IgD-negative memory B cell (primary cell): ENCODE data around the gene RACK1. TPM values are rescaled to one million over a fixed set of nuclear protein-coding genes. Genes with fewer than 3 reads are reported as not detected.

Experiments used
- H3K27ac Mint-ChIP-seq, 3 donors: one replicate each; pipeline ENCODE4 v1.8.0; 2020 to 2022; ENCODE audit warnings: mild to moderate bottlenecking in 3 of 3, mixed read lengths in 3 of 3, moderate library complexity in 1 of 3
- H3K27me3 Mint-ChIP-seq: one replicate; pipeline ENCODE4 v1.8.0; 2021; ENCODE audit warnings: mixed read lengths
- H3K36me3 Mint-ChIP-seq: one replicate; pipeline ENCODE4 v1.8.0; 2020; ENCODE audit warnings: mild to moderate bottlenecking, mixed read lengths
- H3K4me1 Mint-ChIP-seq, 3 donors: one replicate each; pipeline ENCODE4 v1.8.0; 2020 to 2022; ENCODE audit warnings: mixed read lengths in 3 of 3, mild to moderate bottlenecking in 1 of 3
- H3K4me3 Mint-ChIP-seq, 4 donors: one replicate each; pipeline ENCODE4 v1.8.0; 2020 to 2022; ENCODE audit warnings: mild to moderate bottlenecking in 4 of 4, mixed read lengths in 4 of 4, moderate library complexity in 3 of 4
- H3K9me3 Mint-ChIP-seq, 3 donors: one replicate each; pipeline ENCODE4 v1.8.0; 2020 to 2021; ENCODE audit warnings: mixed read lengths in 3 of 3, mild to moderate bottlenecking in 1 of 3
- polyA plus RNA-seq: library from polyadenylated mRNA; unstranded; fragments of 300-500 nt; fragmentation: Illumina TruSeq; gene quantifications from one replicate; pipeline ENCODE4 v1.2.3, GENCODE V29; 2021

RACK1 gene
- polyA plus RNA-seq, 1 donor from 2014 or later: 2,243 TPM

DNA sequence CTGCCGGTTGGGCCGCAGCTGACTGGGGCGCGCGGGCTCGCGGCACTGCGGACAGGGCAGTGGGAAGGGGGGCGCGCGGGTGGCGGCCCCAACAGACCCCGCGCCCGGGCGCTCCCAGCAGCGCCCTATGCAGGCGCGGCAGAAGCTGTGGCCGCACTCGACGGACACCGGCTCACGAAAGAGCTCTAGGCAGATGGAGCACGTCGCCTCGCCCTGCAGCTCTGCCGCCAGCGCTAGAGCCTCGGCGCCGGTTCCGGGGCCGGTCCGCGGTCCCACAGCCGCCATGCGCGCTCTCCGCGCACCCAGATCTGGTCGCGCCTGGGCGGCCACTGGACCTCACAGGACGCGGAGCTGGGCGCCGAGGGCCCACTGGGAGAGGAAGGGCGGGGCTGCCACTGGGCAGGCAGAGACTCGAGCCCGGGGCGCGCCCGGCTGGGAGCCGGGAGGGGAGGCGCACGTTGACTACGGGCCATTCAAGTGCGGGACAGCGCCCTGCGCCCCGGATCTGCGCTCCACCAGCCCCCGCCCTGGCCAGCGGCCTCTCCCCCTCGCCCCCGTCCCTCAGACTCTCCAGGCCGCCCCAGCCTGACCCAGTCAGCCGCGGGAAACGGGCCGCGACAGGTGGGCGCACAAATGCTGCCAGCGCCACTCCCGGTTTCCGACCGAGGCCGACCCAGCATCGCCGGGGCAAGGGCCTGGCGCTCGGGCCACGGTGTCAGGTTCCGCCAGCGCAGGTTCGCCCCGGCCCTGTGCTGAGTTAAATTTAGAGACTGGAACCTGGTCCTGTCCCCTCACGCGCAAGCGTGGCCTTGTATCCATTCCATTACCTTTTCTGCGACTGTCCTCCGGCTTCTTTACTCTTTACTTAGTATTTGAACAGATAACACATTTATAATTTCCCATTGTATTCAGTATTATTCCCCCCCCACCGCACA lies 38.6 kb downstream of the RACK1 start, which contains the start of gene TRIM7:
Gene TRIM7, minus strand, starts transcription at position 371 of the 935 bp plus-strand sequence. Its CDS starts 86 bp downstream, at position 285.
- Mint-ChIP-seq H3K36me3 (no peaks in the 10 kb centered on the region), H3K9me3 (peaks cover 0 to 6% (median 5%) of the 10 kb centered on the region in 3 donors), H3K4me3 (peak within 1 kb of the TSS; percentile 84 to 99 (median 96)), H3K27me3 (peaks cover 11% of the 10 kb centered on the region), H3K27ac (peak within 1 kb of the TSS; percentile 99 to 100 (median 99)), H3K4me1 (peaks cover 22 to 35% (median 25%) of the 10 kb centered on the region in 3 donors)

DNA sequence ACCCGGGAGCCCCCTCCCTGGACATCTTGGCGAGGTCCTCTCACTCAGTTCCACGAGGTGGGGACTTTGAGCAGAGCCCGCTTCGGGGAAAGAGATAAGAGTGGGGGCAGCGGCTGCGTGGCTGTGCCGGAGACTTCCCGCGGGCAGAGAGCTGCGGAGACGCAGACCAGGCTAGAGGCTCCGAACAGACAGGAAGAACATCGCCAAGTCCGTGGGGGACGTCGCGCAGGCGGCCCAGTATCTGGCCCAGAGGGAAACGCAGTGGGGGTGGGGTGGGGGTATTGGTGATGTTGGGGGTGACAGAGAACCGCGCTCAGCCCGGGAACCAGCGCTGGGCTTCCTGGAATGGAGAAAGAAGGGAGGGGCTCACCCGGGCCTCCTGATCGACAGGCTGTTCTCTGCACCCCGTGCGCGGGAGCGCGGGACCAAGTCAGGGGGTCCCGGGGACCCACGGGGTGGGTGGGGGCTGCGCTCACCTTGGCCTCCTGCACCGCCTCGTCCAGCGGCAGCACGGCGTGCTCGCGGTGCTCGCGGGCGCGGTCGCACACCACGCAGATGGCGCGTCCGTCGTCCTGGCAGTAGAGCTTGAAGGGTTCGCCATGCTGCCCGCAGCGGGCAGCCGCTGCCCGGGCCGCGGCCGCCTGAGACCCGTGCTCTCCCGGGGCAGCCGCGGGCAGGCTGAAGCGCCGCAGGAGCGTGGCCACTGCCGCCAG lies 39.4 kb downstream of the RACK1 start:
- peaks cover 26 to 41% (median 28%) of the 10 kb centered on the region in 3 donors for H3K4me1 Mint-ChIP-seq
- H3K4me3 Mint-ChIP-seq: peak overlapping the region; percentile 77 to 95 (median 88)
- H3K27ac Mint-ChIP-seq: peak overlapping the region; percentile 80 to 86 (median 81)
- H3K27me3 Mint-ChIP-seq: peaks cover 11% of the 10 kb centered on the region
- no peaks in the 10 kb centered on the region for H3K36me3 Mint-ChIP-seq
- peaks cover 0 to 6% (median 5%) of the 10 kb centered on the region in 3 donors for H3K9me3 Mint-ChIP-seq

- H3K9me3 Mint-ChIP-seq: peaks cover 0 to 6% (median 5%) of the 10 kb centered on the region in 3 donors
- H3K4me1 Mint-ChIP-seq: peaks cover 29 to 44% (median 33%) of the 10 kb centered on the region in 3 donors
Observed at GRCh38 chr5:181203777-181204112, 40.0 kb downstream of the RACK1 start.

GRCh38 chr5:181203093-181203711 lies 40.5 kb downstream of the RACK1 start:
- Mint-ChIP-seq H3K4me1 (peaks cover 30 to 45% (median 39%) of the 10 kb centered on the region in 3 donors), H3K9me3 (peaks cover 0 to 5% (median 4%) of the 10 kb centered on the region in 3 donors), H3K36me3 (no peaks in the 10 kb centered on the region), H3K27ac (peak overlapping the region in 2 of 3 donors; percentile 81 to 86), H3K27me3 (peaks cover 11% of the 10 kb centered on the region), H3K4me3 (peak overlapping the region; percentile 77 to 95 (median 88))

More at GRCh38 chr5:181203777-181204112, 40.0 kb downstream of the RACK1 start:
- H3K4me3 Mint-ChIP-seq: peak overlapping the region; percentile 77 to 95 (median 88)
- H3K36me3 Mint-ChIP-seq: no peaks in the 10 kb centered on the region
- peaks cover 11% of the 10 kb centered on the region for H3K27me3 Mint-ChIP-seq
- peak overlapping the region in 2 of 3 donors; percentile 81 to 86 for H3K27ac Mint-ChIP-seq

DNA sequence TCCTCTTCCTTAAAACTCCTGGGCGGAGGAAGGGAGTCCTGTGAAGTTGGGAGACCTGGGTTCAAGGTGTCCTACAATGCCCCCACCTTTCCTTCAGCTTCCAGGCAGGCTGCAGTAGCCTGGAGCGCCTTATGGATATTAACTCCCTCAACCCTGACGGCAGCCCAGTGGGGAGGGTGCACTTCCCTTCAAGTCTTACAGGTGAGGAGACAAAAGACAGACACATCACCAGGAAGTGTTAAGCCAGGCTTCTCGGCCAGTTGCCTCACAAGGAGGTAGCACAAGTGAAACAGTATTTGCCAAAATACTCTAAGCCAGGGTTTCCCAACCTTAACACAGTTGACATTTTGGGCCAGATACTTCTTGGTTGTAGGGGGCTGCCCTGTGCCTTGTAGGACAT lies 42.9 kb downstream of the RACK1 start:
- peak overlapping the region; percentile 40 to 95 (median 77) for H3K27ac Mint-ChIP-seq
- no peaks in the 10 kb centered on the region for H3K9me3 Mint-ChIP-seq
- peak overlapping the region in 2 of 4 donors; percentile 28 for H3K4me3 Mint-ChIP-seq
- peaks cover 2% of the 10 kb centered on the region for H3K27me3 Mint-ChIP-seq
- H3K36me3 Mint-ChIP-seq: no peaks in the 10 kb centered on the region
- H3K4me1 Mint-ChIP-seq: peaks cover 15 to 27% (median 22%) of the 10 kb centered on the region in 3 donors

DNA sequence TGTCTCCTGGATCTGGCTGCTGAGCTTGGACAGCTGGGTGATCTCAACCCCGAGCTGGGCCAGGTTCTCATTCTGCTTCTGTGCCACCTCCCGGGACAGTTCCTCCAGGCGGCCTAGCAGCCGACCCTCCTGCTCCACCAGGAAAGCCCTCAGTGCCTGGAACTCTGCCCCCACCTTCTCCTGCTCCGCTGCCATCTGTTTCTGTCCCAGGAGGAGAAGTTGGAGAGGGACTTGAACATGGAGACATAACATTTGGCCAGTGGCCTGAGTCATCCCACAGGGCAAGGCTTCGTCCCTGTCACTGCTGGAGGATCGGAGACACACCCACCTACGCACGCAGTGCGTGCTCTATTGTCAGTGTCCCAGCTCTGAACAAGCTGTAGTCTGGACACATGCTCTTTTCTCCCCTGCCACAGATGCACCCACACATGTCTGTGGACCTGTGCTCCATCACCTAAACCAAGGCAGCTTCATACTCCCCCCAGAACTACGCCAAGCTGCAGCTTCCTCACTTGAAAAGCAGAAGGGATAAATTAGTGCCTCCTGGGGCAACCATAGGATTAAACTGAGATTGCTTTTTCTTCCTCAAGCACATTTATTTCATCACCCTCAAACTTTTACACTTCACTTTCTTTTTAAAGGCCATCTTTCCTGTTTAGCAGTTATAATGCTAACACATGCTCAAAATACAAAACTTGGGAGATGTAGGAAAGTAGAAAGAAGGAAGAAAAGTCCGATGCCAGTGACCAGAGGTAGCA lies 43.6 kb downstream of the RACK1 start:
- H3K27ac Mint-ChIP-seq: peak overlapping the region; percentile 40 to 95 (median 77)
- no peaks in the 10 kb centered on the region for H3K27me3 Mint-ChIP-seq
- H3K36me3 Mint-ChIP-seq: no peaks in the 10 kb centered on the region
- no peaks in the 10 kb centered on the region for H3K9me3 Mint-ChIP-seq
- peak overlapping the region in 1 of 4 donors; percentile 28 for H3K4me3 Mint-ChIP-seq
- peaks cover 15 to 22% (median 20%) of the 10 kb centered on the region in 3 donors for H3K4me1 Mint-ChIP-seq

DNA sequence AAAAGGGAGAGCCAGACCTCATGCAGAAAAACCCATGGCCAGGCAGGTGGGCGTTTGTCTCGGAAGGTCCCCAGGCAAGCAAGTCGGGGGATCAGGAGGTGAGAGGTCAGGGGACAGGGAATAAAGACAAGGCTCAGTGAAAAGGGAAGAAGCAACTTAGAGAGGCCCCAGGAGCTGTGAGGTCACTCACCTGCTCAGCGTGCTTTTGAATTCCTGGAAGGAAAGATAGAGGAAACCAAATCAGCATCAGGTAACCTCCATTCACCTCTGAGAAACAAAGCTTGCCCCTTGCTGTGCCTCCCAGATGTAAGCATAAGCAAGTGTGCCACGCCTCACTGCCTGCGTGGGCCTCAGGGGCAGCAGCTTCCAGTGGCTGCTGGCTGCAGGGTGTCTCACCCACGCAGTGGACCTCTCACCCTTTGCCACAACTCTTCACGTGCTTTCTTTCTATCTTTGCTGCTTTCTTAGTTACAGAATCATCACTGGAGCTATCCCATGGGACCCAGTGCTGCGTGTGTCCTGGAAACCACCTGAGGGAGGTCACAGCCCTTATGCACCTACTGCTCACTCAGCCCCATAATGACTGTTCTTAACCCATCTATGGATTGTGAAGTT lies 44.7 kb downstream of the RACK1 start:
- H3K27ac Mint-ChIP-seq: peak overlapping the region; percentile 40 to 95 (median 77)

DNA sequence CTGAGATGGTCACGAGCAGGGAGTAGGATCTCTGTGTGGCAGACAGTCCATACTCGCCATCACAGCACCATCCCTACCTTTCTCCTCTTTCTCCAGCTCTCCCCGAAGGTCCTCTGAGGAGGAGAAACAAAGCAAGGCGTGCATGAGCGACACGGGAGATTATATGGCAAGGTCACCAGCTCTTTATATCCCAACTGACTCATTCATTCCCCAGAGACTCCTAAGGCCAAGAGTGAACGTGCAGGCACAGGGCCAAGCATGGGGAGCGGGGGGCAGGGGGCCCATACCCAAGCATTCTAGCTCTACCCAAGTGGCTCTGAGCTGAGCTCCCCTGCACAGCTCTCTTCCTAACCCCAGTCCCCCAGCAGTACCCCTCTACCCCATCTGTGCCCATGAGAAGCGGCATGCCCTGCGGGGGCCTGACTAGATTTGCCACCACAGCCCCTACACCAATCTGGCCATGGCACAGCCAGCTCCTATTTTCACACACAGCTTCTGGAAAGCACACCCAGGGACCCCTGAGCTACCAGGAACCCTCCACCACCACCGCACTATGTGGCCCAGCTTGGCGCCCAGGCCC lies 45.5 kb downstream of the RACK1 start:
- Mint-ChIP-seq H3K27me3 (no peaks in the 10 kb centered on the region), H3K27ac (peak overlapping the region; percentile 40 to 95 (median 77)), H3K4me1 (peaks cover 15 to 21% (median 17%) of the 10 kb centered on the region in 3 donors), H3K36me3 (no peaks in the 10 kb centered on the region), H3K4me3 (peak overlapping the region in 2 of 4 donors; percentile 51 to 67), H3K9me3 (no peaks in the 10 kb centered on the region)

More for the DNA sequence above, 44.7 kb downstream of the RACK1 start:
- Mint-ChIP-seq H3K9me3 (no peaks in the 10 kb centered on the region), H3K4me3 (peak overlapping the region in 3 of 4 donors; percentile 51 to 61 (median 54)), H3K4me1 (peaks cover 15 to 20% (median 20%) of the 10 kb centered on the region in 3 donors), H3K27me3 (no peaks in the 10 kb centered on the region), H3K36me3 (no peaks in the 10 kb centered on the region)

- H3K9me3 Mint-ChIP-seq: no peaks in the 10 kb centered on the region
- H3K4me3 Mint-ChIP-seq: peak overlapping the region in 1 of 4 donors; percentile 58
- H3K27ac Mint-ChIP-seq: peak overlapping the region in 1 of 3 donors; percentile 57
- no peaks in the 10 kb centered on the region for H3K36me3 Mint-ChIP-seq
- H3K27me3 Mint-ChIP-seq: no peaks in the 10 kb centered on the region
- H3K4me1 Mint-ChIP-seq: peaks cover 15 to 26% (median 20%) of the 10 kb centered on the region in 3 donors
Observed at GRCh38 chr5:181197326-181197951, 46.3 kb downstream of the RACK1 start.

- peaks cover 19 to 25% (median 24%) of the 10 kb centered on the region in 3 donors for H3K4me1 Mint-ChIP-seq
Observed at GRCh38 chr5:181195249-181195761, 48.4 kb downstream of the RACK1 start.

DNA sequence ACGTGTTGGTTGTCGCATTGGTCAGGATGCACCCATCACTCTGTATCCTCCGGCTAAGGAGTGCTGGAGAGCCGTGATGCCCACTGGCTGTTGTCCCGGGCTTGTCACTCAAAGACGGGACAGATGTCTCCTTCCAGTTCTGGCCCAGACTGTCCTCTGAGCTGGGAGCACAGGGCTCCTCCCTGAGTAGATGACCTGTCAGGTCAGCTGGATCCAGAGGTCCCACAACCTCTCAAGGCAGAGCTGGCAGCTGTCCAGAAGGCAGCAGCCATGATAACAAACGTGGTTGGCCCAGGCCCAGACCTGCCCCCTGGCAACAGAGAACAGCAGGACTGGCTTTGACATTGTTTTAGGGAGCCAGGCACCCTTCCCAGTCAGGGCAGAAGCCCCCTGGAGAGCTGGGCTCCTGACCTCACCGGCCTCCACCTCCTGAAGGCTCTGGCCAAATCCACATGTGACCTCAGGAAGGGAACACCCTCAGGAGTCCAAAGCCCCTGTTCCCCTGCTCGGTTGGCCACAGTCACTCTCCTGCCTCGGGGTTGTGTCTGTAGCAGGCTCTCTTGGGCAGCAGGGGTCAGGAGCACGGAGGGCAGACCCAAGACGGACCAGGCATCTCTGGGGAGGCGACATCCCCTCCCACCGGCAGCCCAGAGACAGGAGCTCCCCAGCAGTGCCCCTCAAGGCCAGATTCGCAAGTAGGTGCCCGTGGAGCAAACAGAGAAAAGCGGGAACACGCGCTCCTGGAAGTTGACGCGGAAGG lies 49.0 kb downstream of the RACK1 start:
- Mint-ChIP-seq H3K4me1 (peaks cover 17 to 22% (median 20%) of the 10 kb centered on the region in 3 donors), H3K36me3 (no peaks in the 10 kb centered on the region), H3K4me3 (peak overlapping the region in 2 of 4 donors; percentile 24 to 37), H3K9me3 (peaks cover 0 to 6% (median 0%) of the 10 kb centered on the region in 3 donors), H3K27me3 (no peaks in the 10 kb centered on the region), H3K27ac (peak overlapping the region in 1 of 3 donors; percentile 100)

More at GRCh38 chr5:181195249-181195761, 48.4 kb downstream of the RACK1 start:
- peak overlapping the region in 1 of 4 donors; percentile 51 for H3K4me3 Mint-ChIP-seq
- H3K27ac Mint-ChIP-seq: no peak overlapping the region
- peaks cover 0 to 6% (median 0%) of the 10 kb centered on the region in 3 donors for H3K9me3 Mint-ChIP-seq
- H3K27me3 Mint-ChIP-seq: no peaks in the 10 kb centered on the region
- H3K36me3 Mint-ChIP-seq: no peaks in the 10 kb centered on the region

DNA sequence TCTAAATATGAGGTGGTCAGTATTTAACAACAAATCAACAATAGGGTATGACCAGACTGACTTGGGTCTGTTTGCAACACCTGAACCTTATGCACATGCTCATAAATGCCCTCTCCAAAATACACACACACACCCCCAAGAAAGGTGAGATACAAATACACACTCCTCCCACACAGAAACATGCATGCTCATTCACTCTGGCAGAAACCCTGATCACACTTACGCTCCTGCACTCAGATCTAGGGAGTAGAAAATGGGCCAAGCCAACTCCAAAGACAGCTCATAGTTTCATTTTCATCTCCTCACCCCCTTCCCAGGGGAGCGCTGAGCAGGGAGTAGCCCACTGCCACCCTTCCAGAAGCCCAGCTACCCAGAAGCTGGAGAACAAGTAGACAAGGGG lies 50.0 kb downstream of the RACK1 start:
- peak overlapping the region in 1 of 3 donors; percentile 100 for H3K27ac Mint-ChIP-seq
- H3K27me3 Mint-ChIP-seq: peaks cover 2% of the 10 kb centered on the region
- H3K9me3 Mint-ChIP-seq: peaks cover 0 to 10% (median 0%) of the 10 kb centered on the region in 3 donors
- H3K4me3 Mint-ChIP-seq: peak overlapping the region in 1 of 4 donors; percentile 98
- peaks cover 13 to 17% (median 14%) of the 10 kb centered on the region in 3 donors for H3K4me1 Mint-ChIP-seq
- H3K36me3 Mint-ChIP-seq: peaks cover 2% of the 10 kb centered on the region
